ENCODE data around the gene CHRM5.

CHRM5 gene

DNA sequence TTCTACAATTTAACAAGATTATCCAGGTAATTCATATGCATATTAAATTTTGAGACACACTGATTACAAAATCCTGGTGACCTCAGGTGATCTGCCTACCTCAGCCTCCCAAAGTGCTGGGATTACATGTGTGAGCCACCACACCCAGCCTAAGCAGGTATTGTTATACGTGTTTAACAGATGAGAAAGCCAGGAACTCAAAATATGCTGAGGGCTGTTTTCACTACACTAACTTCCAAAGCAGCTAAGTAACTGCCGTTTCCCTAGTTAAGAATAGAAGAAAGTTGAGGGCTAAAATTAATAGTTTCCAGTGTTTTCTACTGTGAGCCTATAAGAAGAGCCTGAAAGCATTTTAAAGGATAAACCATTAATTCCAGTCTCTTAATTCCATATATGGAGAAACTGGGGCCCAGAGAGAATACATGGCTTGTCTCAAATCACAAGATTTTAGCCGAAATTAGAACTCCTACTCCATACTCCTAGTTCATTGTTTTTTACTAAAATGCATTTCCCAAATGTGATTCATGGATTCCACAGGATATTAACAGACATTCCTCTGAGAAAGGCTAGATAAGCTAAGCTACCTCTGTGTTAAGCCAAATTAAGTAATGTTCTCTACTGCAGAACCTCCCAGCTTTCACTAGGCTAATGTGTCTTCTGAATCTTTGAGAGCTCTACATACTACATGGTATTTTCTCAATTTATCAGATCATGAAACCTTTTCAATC is 87.7 kb downstream of the CHRM5 start:
- no peak for TF ChIP-seq SIN3A (IDR thresholded peaks at IDR 0.05; ENCODE audit: borderline replicate concordance, insufficient read depth, low read length)
- no peak for TF ChIP-seq POLR2AphosphoS5 (IDR thresholded peaks at IDR 0.05; ENCODE audit: low read depth, low read length)
- no peak for TF ChIP-seq REST (IDR thresholded peaks at IDR 0.05; ENCODE audit: insufficient read depth in 1 of 2, low read depth in 2 of 2, low read length in 2 of 2)

GRCh38 chr15:34056911-34057310 is 88.6 kb downstream of the CHRM5 start:
- no peak for TF ChIP-seq POLR2AphosphoS5 (IDR thresholded peaks at IDR 0.05; ENCODE audit: low read depth, low read length)
- no peak for TF ChIP-seq SIN3A (IDR thresholded peaks at IDR 0.05; ENCODE audit: borderline replicate concordance, insufficient read depth, low read length)
- no peak for TF ChIP-seq FOXP2 (optimal IDR thresholded peaks at IDR 0.05; ENCODE audit: borderline replicate concordance, extremely low read depth, extremely low read length, insufficient read depth)
- TF ChIP-seq TAF1 (IDR thresholded peaks at IDR 0.05; ENCODE audit: borderline replicate concordance, insufficient read depth, low read length), result no peak
- TF ChIP-seq REST (IDR thresholded peaks at IDR 0.05; ENCODE audit: insufficient read depth in 1 of 2, low read depth in 2 of 2, low read length in 2 of 2), result no peak

GRCh38 chr15:34059476-34059875 is 91.2 kb downstream of the CHRM5 start:
- TF ChIP-seq POLR2AphosphoS5 (IDR thresholded peaks at IDR 0.05; ENCODE audit: low read depth, low read length) (no peak), REST (IDR thresholded peaks at IDR 0.05; ENCODE audit: insufficient read depth in 1 of 2, low read depth in 2 of 2, low read length in 2 of 2) (no peak), SIN3A (IDR thresholded peaks at IDR 0.05; ENCODE audit: borderline replicate concordance, insufficient read depth, low read length) (no peak), FOXP2 (optimal IDR thresholded peaks at IDR 0.05; ENCODE audit: borderline replicate concordance, extremely low read depth, extremely low read length, insufficient read depth) (no peak), TAF1 (IDR thresholded peaks at IDR 0.05; ENCODE audit: borderline replicate concordance, insufficient read depth, low read length) (no peak)

DNA sequence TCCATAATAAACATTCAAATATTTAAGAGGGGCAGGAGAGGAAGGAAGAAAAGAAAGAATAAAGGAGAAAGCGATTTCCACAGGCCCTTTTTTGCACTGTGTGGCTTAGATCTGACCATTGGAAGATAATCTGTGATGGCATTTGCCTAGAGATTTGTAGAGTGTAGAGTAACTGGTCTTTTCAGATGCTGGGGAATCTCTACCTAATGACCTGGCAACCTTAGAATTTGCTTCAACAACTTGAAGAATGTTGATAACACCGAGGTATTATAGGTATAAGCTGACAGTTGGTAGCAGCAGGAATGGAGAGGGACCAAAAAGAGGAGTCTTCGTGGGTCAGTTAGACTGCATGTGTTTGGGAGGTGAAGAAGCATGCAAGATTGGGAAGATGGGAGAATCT is 91.6 kb downstream of the CHRM5 start:
- no peak for TF ChIP-seq REST (IDR thresholded peaks at IDR 0.05; ENCODE audit: insufficient read depth in 1 of 2, low read depth in 2 of 2, low read length in 2 of 2)
- TF ChIP-seq FOXP2 (optimal IDR thresholded peaks at IDR 0.05; ENCODE audit: borderline replicate concordance, extremely low read depth, extremely low read length, insufficient read depth), result no peak
- no peak for TF ChIP-seq POLR2AphosphoS5 (IDR thresholded peaks at IDR 0.05; ENCODE audit: low read depth, low read length)
- TF ChIP-seq SIN3A (IDR thresholded peaks at IDR 0.05; ENCODE audit: borderline replicate concordance, insufficient read depth, low read length), result no peak
- no peak for TF ChIP-seq TAF1 (IDR thresholded peaks at IDR 0.05; ENCODE audit: borderline replicate concordance, insufficient read depth, low read length)

DNA sequence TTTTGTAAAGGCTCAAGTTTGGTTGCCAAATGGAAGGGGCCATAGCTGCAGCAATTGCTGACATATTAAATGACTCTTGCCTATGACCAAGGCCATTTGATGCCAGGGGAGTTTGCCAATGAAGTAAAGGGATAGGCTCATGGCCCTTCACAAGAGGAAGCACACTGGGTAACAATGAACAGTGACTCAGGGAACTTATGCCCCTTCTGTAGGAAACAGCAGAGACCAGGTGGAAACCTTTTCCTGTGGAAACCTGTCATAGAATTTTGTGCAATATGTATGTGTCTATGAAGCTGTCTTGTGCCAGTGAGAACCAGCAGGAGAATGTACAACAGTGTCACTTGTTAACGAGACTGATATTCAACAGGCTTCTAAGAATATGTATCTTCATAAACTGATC is 96.1 kb downstream of the CHRM5 start:
- no peak for TF ChIP-seq SIN3A (IDR thresholded peaks at IDR 0.05; ENCODE audit: borderline replicate concordance, insufficient read depth, low read length)
- TF ChIP-seq TAF1 (IDR thresholded peaks at IDR 0.05; ENCODE audit: borderline replicate concordance, insufficient read depth, low read length), result no peak
- TF ChIP-seq REST (IDR thresholded peaks at IDR 0.05; ENCODE audit: insufficient read depth in 1 of 2, low read depth in 2 of 2, low read length in 2 of 2), result no peak
- no peak for TF ChIP-seq POLR2AphosphoS5 (IDR thresholded peaks at IDR 0.05; ENCODE audit: low read depth, low read length)
- TF ChIP-seq FOXP2 (optimal IDR thresholded peaks at IDR 0.05; ENCODE audit: borderline replicate concordance, extremely low read depth, extremely low read length, insufficient read depth), result no peak

Data from PFSK-1 (cell line).